Measurements from ENCODE around the gene MFSD12. TPM values are rescaled to one million over a fixed set of nuclear protein-coding genes. Genes with fewer than 3 reads are reported as not detected.
"Not testable (repeated sequence)": the region's sequence is repeated elsewhere in the genome, so short reads cannot be mapped to it uniquely, and the experiment has no call there.

Gene MFSD12
- total RNA-seq, 1 experiment from 2014 or later = 60.6 TPM

- no peaks in the 10 kb centered on the region for H3K27me3 ChIP-seq (replicated peaks; ENCODE audit: control insufficient read depth, insufficient read depth, low read length)
- no peak for TF ChIP-seq CTCF (IDR thresholded peaks at IDR 0.05; ENCODE audit: insufficient read depth in 1 of 2, low read depth in 1 of 2, low read length in 1 of 2, severe bottlenecking in 1 of 2, unreplicated experiment in 1 of 2)
- Mint-ChIP-seq H3K4me1 (ENCODE audit: low read depth, unreplicated experiment) (no peaks in the 10 kb centered on the region), H3K9me3 (ENCODE audit: unreplicated experiment) (no peaks in the 10 kb centered on the region), H3K27ac (ENCODE audit: unreplicated experiment) (no peak overlapping the region), H3K27me3 (ENCODE audit: insufficient read depth, unreplicated experiment) (no peaks in the 10 kb centered on the region), H3K4me3 (ENCODE audit: unreplicated experiment) (peak overlapping the region; percentile 71), H3K36me3 (ENCODE audit: insufficient read depth, unreplicated experiment) (peaks cover 23% of the 10 kb centered on the region)
- no peaks in the 10 kb centered on the region for H3K9me3 ChIP-seq
- no peaks in the 10 kb centered on the region for H3K36me3 ChIP-seq (ENCODE audit: control insufficient read depth, insufficient read depth, low read length)
- peak overlapping the region; percentile 36 for H3K4me3 ChIP-seq (ENCODE audit: low read depth, low read length)
- BruUV-seq (replicated peaks) = no TSS peak
- CTCF ChIA-PET = no interaction called here
- POLR2A ChIA-PET = no interaction called here
- intact Hi-C loops (cut with micrococcal nuclease; ENCODE audit: unreplicated experiment) = loop anchor here (1.0 kb wide), 1 partner anchor 15 kb away; the partner anchor contains the start of gene MFSD12
- H3K4me1 ChIP-seq = no peaks in the 10 kb centered on the region
- peak; percentile 98 to 99 for DNase-seq
These were observed 14.9 kb upstream of the MFSD12 start for GRCh38 chr19:3572132-3572854.

- TF ChIP-seq CTCF (IDR thresholded peaks at IDR 0.05; ENCODE audit: insufficient read depth in 1 of 2, low read depth in 1 of 2, low read length in 1 of 2, severe bottlenecking in 1 of 2, unreplicated experiment in 1 of 2) = no peak
- no peak overlapping the region for H3K4me3 Mint-ChIP-seq (ENCODE audit: unreplicated experiment)
These were observed 13.2 kb upstream of the MFSD12 start for GRCh38 chr19:3570606-3571011.

GRCh38 chr19:3570042-3570441, 12.7 kb upstream of the MFSD12 start:
- H3K4me1 ChIP-seq; CTCF ChIA-PET; H3K4me3 Mint-ChIP-seq (ENCODE audit: unreplicated experiment); H3K36me3 ChIP-seq (ENCODE audit: control insufficient read depth, insufficient read depth, low read length); H3K27me3 Mint-ChIP-seq (ENCODE audit: insufficient read depth, unreplicated experiment); H3K4me3 ChIP-seq (ENCODE audit: low read depth, low read length); BruUV-seq (replicated peaks); H3K27ac Mint-ChIP-seq (ENCODE audit: unreplicated experiment); H3K9me3 Mint-ChIP-seq (ENCODE audit: unreplicated experiment); DNase-seq; intact Hi-C loops (cut with micrococcal nuclease; ENCODE audit: unreplicated experiment); H3K27me3 ChIP-seq (replicated peaks; ENCODE audit: control insufficient read depth, insufficient read depth, low read length); H3K4me1 Mint-ChIP-seq (ENCODE audit: low read depth, unreplicated experiment); H3K9me3 ChIP-seq; POLR2A ChIA-PET: not testable (repeated sequence)
- H3K36me3 Mint-ChIP-seq (ENCODE audit: insufficient read depth, unreplicated experiment) = peaks cover 23% of the 10 kb centered on the region

More at GRCh38 chr19:3570606-3571011, 13.2 kb upstream of the MFSD12 start:
- H3K4me1 ChIP-seq = no peaks in the 10 kb centered on the region
- no peak for DNase-seq
- H3K36me3 Mint-ChIP-seq (ENCODE audit: insufficient read depth, unreplicated experiment) = peaks cover 23% of the 10 kb centered on the region
- no peaks in the 10 kb centered on the region for H3K9me3 ChIP-seq
- no peak overlapping the region for H3K27ac Mint-ChIP-seq (ENCODE audit: unreplicated experiment)
- CTCF ChIA-PET = no interaction called here
- H3K27me3 Mint-ChIP-seq (ENCODE audit: insufficient read depth, unreplicated experiment) = no peaks in the 10 kb centered on the region
- no peaks in the 10 kb centered on the region for H3K36me3 ChIP-seq (ENCODE audit: control insufficient read depth, insufficient read depth, low read length)
- H3K27me3 ChIP-seq (replicated peaks; ENCODE audit: control insufficient read depth, insufficient read depth, low read length) = no peaks in the 10 kb centered on the region
- intact Hi-C loops (cut with micrococcal nuclease; ENCODE audit: unreplicated experiment) = no loop called here
- POLR2A ChIA-PET = no interaction called here
- H3K4me1 Mint-ChIP-seq (ENCODE audit: low read depth, unreplicated experiment) = no peaks in the 10 kb centered on the region
- H3K4me3 ChIP-seq (ENCODE audit: low read depth, low read length) = no peak overlapping the region
- BruUV-seq (replicated peaks) = no TSS peak
- H3K9me3 Mint-ChIP-seq (ENCODE audit: unreplicated experiment) = no peaks in the 10 kb centered on the region
